NCI-H1105 treated with DMSO at 0.1 percent for 48 hours (cell line): ENCODE data around the gene C11orf52.

Experiments used
- DNase-seq: peaks from one replicate; lab custom pipeline; 2025; lab: John Stamatoyannopoulos, UW

C11orf52 gene

DNA sequence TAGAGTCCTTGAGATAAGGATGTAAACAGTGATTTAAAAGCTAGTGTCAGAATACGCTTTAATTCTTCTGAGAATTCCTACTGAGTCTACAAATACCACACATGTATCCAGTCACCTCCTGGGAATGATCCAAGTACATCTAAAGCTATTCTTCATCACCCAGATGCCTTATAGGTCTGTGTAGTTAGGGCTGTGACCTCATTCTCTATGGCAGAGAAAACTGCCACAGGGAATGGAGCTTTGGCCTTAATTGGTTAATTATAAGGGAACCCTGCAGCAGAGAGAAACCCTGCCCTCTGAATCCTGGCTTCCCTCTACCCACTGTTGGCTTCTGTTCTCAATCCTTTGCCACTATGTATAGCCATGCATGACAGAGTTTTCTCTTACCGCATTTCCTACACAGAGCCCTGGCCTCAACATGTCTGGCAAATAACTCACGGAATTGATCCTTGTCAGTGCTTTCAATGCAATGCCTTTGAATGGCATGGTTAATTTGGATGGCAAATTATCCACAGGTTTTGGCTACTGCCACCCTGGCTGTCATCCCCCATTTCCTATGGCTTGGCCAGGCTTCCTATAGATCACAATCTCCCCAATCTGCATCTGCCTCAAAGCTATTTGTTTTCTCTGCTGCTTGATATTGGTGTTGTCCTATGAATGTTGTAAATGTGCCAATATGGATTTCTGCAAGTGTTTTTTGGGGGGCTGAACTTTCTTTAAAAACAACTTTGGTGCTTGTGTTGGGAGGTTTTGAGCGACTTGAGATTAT is 21.3 kb downstream of the C11orf52 start:
- no peak for DNase-seq

DNA sequence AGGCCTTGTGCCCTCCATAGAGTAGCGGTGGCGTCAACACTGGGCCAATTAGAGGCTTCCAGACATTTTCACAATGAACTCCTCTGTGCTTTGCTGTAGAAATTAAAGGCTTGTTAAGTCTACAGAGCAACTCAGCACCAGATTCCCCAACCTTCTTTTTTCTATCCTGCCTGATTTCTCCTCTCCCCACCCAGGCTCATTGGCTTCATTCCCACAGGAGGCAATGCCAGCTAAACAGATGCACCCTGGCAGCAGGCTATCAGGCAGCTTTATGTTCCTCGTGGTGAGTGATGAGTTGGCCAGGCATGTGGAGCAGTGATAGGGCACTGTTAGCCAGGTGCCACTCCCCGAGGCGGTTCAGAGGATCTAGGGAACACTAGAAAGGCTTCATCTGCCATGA is 23.2 kb downstream of the C11orf52 start:
- no peak for DNase-seq

DNA sequence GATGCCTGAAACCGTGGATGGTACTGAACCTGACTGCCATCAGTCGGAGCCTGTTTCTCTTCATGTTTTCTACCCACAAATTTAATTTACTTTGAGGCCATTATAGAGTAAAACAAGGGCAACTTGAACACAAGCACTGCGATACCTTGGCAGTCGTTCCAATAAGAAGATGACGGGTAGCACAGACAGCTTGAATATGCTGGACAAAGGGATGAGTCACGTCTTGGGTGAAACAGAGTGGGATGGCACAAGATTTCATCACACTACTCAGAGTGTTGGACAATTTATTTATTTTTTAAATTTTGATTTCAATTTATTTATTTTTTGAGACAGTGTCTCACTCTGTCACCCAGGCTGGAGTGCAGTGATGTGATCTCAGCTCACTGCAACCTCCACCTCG is 24.1 kb downstream of the C11orf52 start:
- DNase-seq = no peak

- DNase-seq = no peak
Measured at GRCh38 chr11:111944139-111944538, 25.4 kb downstream of the C11orf52 start.

DNA sequence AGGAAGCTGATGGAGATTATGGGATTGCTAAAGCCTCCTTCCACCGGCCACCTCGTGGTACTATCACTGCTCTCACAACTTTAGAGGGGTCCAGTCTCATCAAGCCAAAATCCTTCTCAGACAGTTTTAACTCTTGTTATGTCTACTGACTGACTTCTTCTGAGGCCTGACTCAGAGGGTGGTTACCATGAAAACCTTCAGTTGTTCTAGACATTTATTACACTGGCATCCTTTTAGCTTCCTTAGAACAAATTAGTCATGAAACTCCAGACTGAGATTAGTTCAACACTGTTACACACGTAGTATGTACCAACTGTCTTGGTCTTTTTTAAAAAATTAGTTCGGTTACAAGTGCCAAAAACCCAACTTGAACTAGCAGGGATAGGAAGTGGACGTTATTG is 25.9 kb downstream of the C11orf52 start:
- DNase-seq = no peak

- DNase-seq = no peak
Measured at GRCh38 chr11:111945198-111945597, 26.5 kb downstream of the C11orf52 start.

DNA sequence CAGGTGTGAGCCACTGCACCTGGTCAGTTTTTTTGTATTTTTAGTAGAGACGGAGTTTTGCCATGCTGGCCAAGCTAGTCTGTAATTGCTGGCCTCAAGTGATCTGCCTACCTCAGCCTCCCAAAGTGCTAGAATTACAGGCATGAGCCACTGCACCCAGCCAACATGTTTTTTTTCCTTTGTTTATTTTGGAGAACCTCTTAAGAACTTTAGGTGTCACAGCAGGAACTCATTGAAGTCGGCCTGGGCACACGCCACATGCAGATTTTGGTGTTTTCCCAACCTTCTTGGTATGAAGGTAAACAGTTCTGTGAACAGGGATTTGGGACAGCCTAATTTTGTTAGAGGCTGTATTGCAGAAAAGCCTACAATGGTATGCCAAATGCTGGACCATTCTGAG is 27.8 kb downstream of the C11orf52 start:
- no peak for DNase-seq

DNA sequence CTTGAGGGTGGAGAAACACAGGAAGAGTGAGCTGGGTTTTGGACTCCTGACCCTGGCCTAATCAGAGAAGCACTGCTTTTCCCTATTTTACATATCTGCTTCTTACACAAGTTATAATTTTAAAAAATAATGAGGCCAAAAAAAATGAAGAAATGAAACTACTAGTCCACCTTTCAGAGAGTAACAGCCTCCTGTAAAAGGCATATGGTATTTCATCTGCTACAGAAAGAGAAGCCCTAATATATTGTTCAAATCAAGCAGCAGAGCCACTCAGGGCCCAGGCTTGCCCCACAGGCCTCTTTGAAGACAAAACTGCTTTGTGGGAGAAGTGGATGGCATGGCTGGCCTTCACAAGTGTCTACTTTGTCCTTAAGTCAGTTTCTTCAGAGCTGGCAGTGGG is 28.4 kb downstream of the C11orf52 start:
- DNase-seq = no peak

DNA sequence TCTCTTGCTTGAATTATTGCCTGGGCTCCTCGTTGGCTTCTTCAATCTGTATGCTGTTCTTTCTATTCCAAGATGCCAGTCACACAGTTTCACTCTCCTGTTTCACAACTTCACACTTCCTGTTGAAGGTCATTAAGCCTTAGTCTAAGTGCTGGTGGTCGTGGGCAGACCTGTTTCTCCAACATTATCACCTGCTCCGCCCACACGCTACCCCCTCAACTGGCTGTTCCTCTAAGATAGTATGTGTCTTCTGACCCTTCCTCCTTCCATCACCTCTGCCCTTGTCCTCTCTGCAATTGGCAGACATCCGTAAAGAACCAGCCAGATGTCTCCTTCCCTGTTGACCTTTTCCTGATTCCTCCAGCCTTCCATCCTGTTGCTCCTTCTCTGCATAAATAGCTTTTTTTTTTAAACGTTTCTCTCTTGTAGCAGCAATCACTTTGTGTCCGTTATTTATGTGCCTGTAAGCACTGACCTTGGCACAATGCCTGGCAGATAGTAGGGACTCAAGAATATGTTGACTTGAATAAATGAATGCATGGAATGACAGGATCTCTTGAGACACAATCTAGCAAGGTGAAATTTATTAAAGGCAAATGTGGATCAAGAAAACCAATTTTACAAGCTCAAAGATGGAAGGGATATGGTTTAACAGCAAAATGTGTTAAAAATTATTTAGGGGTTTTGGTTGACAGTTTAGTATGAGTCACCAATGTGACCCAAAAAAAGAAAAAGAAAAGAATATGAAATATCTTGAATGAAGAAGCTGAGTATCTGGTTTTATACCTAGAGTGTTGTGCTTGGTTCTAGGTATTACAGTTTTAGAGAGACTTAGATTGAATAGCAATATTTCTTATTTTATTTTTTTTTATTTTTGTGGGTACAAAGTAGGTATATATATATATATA is 31.1 kb downstream of the C11orf52 start:
- no peak for DNase-seq

DNA sequence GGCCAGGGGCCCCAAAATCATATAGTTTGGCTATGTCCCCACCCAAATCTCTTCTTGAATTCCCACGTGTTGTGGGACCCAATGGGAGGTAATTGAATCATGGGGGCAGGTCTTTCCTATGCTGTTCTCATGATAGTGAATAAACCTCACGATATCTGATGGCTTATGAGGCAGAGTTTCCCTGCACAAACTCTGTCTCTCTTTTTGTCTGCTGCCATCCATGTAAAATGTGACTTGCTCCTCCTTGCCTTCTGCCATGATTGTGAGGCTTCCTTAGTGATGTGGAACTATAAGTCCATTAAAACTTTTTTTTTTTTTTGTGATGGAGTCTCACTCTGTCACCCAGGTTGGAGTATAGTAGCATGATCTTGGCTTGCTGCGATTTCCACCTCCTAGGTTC is 32.9 kb downstream of the C11orf52 start:
- no peak for DNase-seq

DNA sequence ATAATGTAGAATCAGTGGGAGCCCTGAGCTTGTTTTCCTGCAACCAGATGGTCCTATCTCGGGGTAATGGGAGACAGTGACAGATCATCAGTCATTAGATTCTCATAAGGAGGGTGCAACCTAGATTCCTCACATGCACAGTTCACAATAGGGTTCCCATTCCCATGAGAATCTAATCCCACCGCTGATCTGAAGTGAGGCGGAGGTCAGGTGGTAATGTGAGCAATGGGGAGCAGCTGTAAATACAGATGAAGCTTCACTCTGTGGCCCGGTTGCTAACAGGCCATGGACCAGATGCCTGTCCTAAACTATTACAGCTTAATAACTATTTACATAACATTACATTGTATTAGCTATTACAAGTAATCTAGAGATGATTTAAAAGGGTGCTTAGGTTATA is 35.4 kb downstream of the C11orf52 start:
- DNase-seq = no peak

- no peak for DNase-seq
Measured at GRCh38 chr11:111957663-111958444, 39.1 kb downstream of the C11orf52 start.

DNA sequence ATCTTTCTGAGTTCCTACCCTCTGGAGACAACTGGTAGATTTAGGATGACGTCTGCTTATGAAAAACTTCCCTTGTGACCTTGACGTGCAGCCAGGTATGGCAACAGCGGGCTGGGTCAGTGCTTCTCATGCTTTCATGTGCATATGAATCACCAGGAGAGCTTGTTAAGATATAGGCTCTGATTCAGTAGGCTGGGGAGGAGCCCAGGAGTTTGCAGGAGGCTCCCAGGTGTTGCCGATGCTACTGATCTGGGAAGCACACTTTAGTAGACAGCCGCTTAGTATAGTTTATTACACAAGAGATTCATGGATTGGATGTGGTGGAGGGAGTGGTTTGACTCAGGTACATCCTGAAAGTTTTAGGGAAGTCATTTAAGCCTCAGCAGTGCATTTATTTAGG is 42.2 kb downstream of the C11orf52 start:
- DNase-seq = no peak

- DNase-seq = no peak
Measured at GRCh38 chr11:111961389-111962300, 42.9 kb downstream of the C11orf52 start.

DNA sequence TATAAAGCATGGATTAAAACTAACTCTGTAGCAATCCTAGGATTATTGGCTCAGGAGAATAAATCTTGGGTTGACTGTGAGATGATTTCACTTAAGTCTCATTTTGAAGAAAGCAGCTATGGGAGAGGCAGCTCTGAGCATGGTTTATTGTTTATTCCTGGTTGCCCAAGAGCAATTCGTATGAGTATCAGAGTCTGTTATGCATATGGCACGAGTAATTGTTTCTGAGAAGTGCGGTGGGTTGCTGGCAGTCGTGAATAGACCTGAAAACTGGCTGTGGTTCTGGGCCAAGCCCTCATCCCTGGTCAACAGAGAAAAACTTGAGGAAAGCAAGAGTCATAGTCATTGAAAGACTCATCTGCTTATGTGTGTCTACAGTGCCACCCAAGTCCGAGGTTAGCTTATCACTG is 45.2 kb downstream of the C11orf52 start:
- no peak for DNase-seq

GRCh38 chr11:111966678-111967077 is 48.0 kb downstream of the C11orf52 start:
- DNase-seq = no peak

GRCh38 chr11:111967649-111968048 is 48.9 kb downstream of the C11orf52 start:
- DNase-seq = no peak

DNA sequence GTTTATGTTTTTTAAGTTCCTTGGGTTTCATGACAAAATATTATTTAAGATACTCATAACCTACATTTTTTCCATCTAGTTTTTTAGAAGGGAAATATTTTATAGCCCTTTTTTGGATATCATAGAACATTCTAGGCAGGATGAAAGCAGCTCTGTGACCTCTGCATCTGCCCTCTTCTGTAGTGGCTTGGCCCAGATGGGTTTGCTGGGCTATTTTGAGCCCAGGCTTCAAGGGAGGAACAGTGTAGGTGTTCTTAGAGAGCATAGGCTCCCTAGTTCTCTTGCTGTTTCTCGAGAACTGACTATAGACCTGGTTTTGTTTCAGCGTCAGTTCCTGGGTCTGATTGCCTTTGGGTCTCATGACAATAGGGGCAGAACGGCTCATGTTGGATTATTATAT is 50.6 kb downstream of the C11orf52 start:
- no peak for DNase-seq

- DNase-seq = no peak
Measured at GRCh38 chr11:111974446-111974845, 55.7 kb downstream of the C11orf52 start.

GRCh38 chr11:111975076-111975806 is 56.5 kb downstream of the C11orf52 start:
- no peak for DNase-seq
